OCI-LY7 (cell line): ENCODE data around the gene PCDH11Y.
"Not testable (repeated sequence)": the region's sequence is repeated elsewhere in the genome, so short reads cannot be mapped to it uniquely, and the experiment has no call there.

Source experiments
- CTCF ChIP-seq: fragments of 200-600 bp; sonication (generic); conservative IDR thresholded peaks from 2 replicates; pipeline ENCODE4 v1.5.1; 2014; ENCODE audit warnings: mild to moderate bottlenecking, antibody characterized with exemption, low read length, moderate library complexity, mixed read lengths
- EZH2phosphoT487 ChIP-seq: fragments of 200-600 bp; sonication (generic); IDR thresholded peaks from 2 replicates; pipeline ENCODE4 v1.6.1; 2018; ENCODE audit warnings: low read depth, borderline replicate concordance, mild to moderate bottlenecking, mixed run types, antibody characterized with exemption, low read length, moderate library complexity, mixed read lengths

GRCh38 chrY:5342220-5342619, 342.1 kb downstream of the PCDH11Y start:
- TF ChIP-seq CTCF, EZH2phosphoT487: not testable (repeated sequence)
